Upper lobe of left lung (tissue), 6 donors: Measurements from ENCODE around the gene RAB40B. TPM values are rescaled to one million over a fixed set of nuclear protein-coding genes. Genes with fewer than 3 reads are reported as not detected.

Experiments used
- ATAC-seq, 2 donors: fragments of 200-7000 bp; cut with Tn5 transposase; one replicate each; pipeline ENCODE4 v1.9.1; 2022; ENCODE audit warnings: mild to moderate bottlenecking in 2 of 2, moderate library complexity in 2 of 2; ENCODE audit not compliant: low FRiP score in 2 of 2
- DNase-seq, 2 donors: peaks; one replicate each; pipeline ENCODE4 v3.0.0-alpha.2; 2019 to 2020
- H3K27ac ChIP-seq, 4 donors: fragments of 200-600 bp; sonication (generic); one replicate each; pipeline ENCODE4 v1.5.1; 2016 to 2019
- H3K27me3 ChIP-seq, 4 donors: fragments of 200-600 bp; sonication (generic); one replicate each; pipeline ENCODE4 v1.5.1; 2017 to 2019
- H3K36me3 ChIP-seq, 4 donors: fragments of 200-600 bp; sonication (generic); one replicate each; pipeline ENCODE4 v1.5.1; 2016 to 2019
- H3K4me1 ChIP-seq, 4 donors: fragments of 200-600 bp; sonication (generic); one replicate each; pipeline ENCODE4 v1.5.1; 2018 to 2019
- H3K4me3 ChIP-seq, 4 donors: fragments of 200-600 bp; sonication (generic); one replicate each; pipeline ENCODE4 v1.5.1; 2017 to 2019; ENCODE audit warnings: mild to moderate bottlenecking in 2 of 4, moderate library complexity in 1 of 4
- H3K9me3 ChIP-seq, 4 donors: fragments of 200-600 bp; sonication (generic); one replicate each; pipeline ENCODE4 v1.5.1; 2018 to 2019
- CTCF ChIP-seq, 6 experiments: fragments of 450-650 bp in 4 of 6; fragments of 200-600 bp in 2 of 6; sonication (generic) in 2 of 6; IDR thresholded peaks; one replicate each; pipeline ENCODE4 v1.5.1; 2016 to 2019; ENCODE audit warnings: antibody characterized with exemption in 6 of 6
- EP300 ChIP-seq, 4 donors: sonication (generic); formaldehyde crosslinking; IDR thresholded peaks; one replicate each; pipeline ENCODE4 v1.5.1; 2017; ENCODE audit warnings: antibody characterized with exemption in 4 of 4, control low read depth in 2 of 4
- POLR2A ChIP-seq, 4 donors: fragments of 450-650 bp; IDR thresholded peaks; one replicate each; pipeline ENCODE4 v1.5.1; 2016 to 2017; ENCODE audit warnings: antibody characterized with exemption in 4 of 4, mild to moderate bottlenecking in 2 of 4
- POLR2AphosphoS5 ChIP-seq, 2 donors: sonication (generic); formaldehyde crosslinking; IDR thresholded peaks; one replicate each; pipeline ENCODE4 v1.5.1; 2017; ENCODE audit warnings: antibody characterized with exemption in 2 of 2
- WGBS, 2 donors: methylation state at CpG; one replicate each; pipeline ENCODE4 v1.1.5; 2017 to 2018; 5-methylcytosine and 5-hydroxymethylcytosine counted together
- total RNA-seq, 6 donors: library from RNA; depleted of rRNA in 4 of 6; stranded (reverse); fragments of >200 nt in 4 of 6; gene quantifications; one replicate each; pipeline versions ENCODE4 v1.1.0 to v1.2.1, GENCODE V29; 2016 to 2021
- donor health status: DM: no; HTN: no; CAD: no; lungs with moderate emphysema.
- donor health status: DM: no; HTN: yes; CAD: no; lungs with severe emphysema.

The RAB40B gene
- total RNA-seq, 6 donors from 2014 or later, result 7.8 to 23.7 (median 11.4) TPM

GRCh38 chr17:82627405-82627804 lies 71.1 kb downstream of the RAB40B start:
- peak overlapping the region in 3 of 4 donors; percentile 32 to 76 (median 51) for H3K27ac ChIP-seq
- TF ChIP-seq CTCF (IDR thresholded peaks at IDR 0.05), result no peak
- TF ChIP-seq POLR2A (IDR thresholded peaks at IDR 0.05), result no peak
- TF ChIP-seq EP300 (IDR thresholded peaks at IDR 0.05), result no peak
- no peak for TF ChIP-seq POLR2AphosphoS5 (IDR thresholded peaks at IDR 0.05)
- 91 to 93% methylated on average over 18 to 21 of the region's 21 CpGs for WGBS, 2 donors
- DNase-seq (no peak), ATAC-seq (no peak)
- no peak overlapping the region for H3K4me3 ChIP-seq
- no peaks in the 10 kb centered on the region for H3K27me3 ChIP-seq
- peaks cover 8 to 83% (median 62%) of the 10 kb centered on the region in 4 donors for H3K36me3 ChIP-seq
- H3K9me3 ChIP-seq, result no peaks in the 10 kb centered on the region
- no peaks in the 10 kb centered on the region for H3K4me1 ChIP-seq

GRCh38 chr17:82623707-82624106 lies 74.8 kb downstream of the RAB40B start:
- Histone ChIP-seq H3K27ac (no peak overlapping the region), H3K9me3 (no peaks in the 10 kb centered on the region), H3K36me3 (peaks cover 14 to 96% (median 79%) of the 10 kb centered on the region in 4 donors), H3K4me3 (no peak overlapping the region), H3K4me1 (no peaks in the 10 kb centered on the region), H3K27me3 (no peaks in the 10 kb centered on the region)
- WGBS, 2 donors, result 73 to 81% methylated on average over 15 of the region's 15 CpGs
- DNase-seq (no peak), ATAC-seq (no peak)
- TF ChIP-seq POLR2AphosphoS5 (IDR thresholded peaks at IDR 0.05), result no peak
- TF ChIP-seq CTCF (IDR thresholded peaks at IDR 0.05), result no peak
- TF ChIP-seq EP300 (IDR thresholded peaks at IDR 0.05), result no peak
- TF ChIP-seq POLR2A (IDR thresholded peaks at IDR 0.05), result no peak

GRCh38 chr17:82619641-82620040 lies 78.9 kb downstream of the RAB40B start:
- DNase-seq, result no peak
- TF ChIP-seq EP300 (IDR thresholded peaks at IDR 0.05), result no peak
- no peak for TF ChIP-seq CTCF (IDR thresholded peaks at IDR 0.05)
- TF ChIP-seq POLR2AphosphoS5 (IDR thresholded peaks at IDR 0.05), result no peak
- no peak for TF ChIP-seq POLR2A (IDR thresholded peaks at IDR 0.05)
- Histone ChIP-seq H3K4me1 (no peaks in the 10 kb centered on the region), H3K4me3 (no peak overlapping the region), H3K36me3 (peaks cover 28 to 97% (median 81%) of the 10 kb centered on the region in 4 donors), H3K9me3 (no peaks in the 10 kb centered on the region), H3K27ac (no peak overlapping the region), H3K27me3 (no peaks in the 10 kb centered on the region)
- WGBS, 2 donors, result 85 to 96% methylated on average over 9 to 10 of the region's 10 CpGs
- no peak for ATAC-seq

GRCh38 chr17:82619211-82619610 lies 79.3 kb downstream of the RAB40B start:
- Histone ChIP-seq H3K27ac (no peak overlapping the region), H3K27me3 (no peaks in the 10 kb centered on the region), H3K9me3 (no peaks in the 10 kb centered on the region), H3K4me3 (no peak overlapping the region), H3K36me3 (peaks cover 28 to 97% (median 79%) of the 10 kb centered on the region in 4 donors), H3K4me1 (no peaks in the 10 kb centered on the region)
- no peak for ATAC-seq
- no peak for TF ChIP-seq POLR2AphosphoS5 (IDR thresholded peaks at IDR 0.05)
- WGBS, 2 donors, result 89 to 93% methylated on average over 7 of the region's 7 CpGs
- DNase-seq, result no peak

DNA sequence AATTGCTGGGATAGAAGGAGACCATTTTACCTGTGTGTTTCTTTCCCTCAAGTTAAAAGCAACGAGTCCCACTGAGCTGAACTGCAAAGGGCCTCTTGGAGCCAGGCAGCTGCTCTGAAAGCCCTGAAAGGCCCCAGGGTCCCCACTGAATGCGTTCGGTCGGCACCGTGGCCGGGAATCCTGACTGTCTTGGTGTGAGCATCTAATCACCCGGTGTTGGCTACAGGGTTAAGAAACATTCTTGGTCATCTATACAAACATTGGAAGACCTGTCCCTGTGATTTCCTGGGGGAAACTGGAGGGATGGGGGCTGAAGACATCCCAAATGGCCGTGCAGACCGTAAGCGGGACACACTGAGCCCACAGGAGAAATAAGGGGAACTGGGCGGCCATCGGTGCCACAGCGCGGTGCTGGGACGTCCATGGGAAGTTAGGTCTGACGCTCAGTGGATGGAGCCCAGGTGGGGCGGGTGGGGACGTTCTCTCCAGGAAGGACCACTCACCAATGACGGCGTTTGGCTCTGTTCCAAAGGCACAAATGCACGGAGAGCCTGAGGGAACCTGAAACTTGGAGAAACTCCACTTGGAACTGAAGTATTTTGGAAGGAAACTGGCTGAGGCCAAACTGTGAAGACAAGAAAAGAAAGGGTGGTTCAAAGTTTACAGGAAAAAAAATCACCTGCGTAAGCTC lies 82.3 kb downstream of the RAB40B start:
- H3K27me3 ChIP-seq, result no peaks in the 10 kb centered on the region
- WGBS, 2 donors, result 89 to 92% methylated on average over 22 of the region's 22 CpGs
- no peak overlapping the region for H3K27ac ChIP-seq
- ATAC-seq, result no peak
- no peak overlapping the region for H3K4me3 ChIP-seq
- H3K9me3 ChIP-seq, result no peaks in the 10 kb centered on the region
- no peak for TF ChIP-seq EP300 (IDR thresholded peaks at IDR 0.05)
- H3K36me3 ChIP-seq, result peaks cover 25 to 84% (median 74%) of the 10 kb centered on the region in 4 donors
- no peak for DNase-seq
- peaks cover 0 to 1% (median under 1%) of the 10 kb centered on the region in 4 donors for H3K4me1 ChIP-seq
